Amygdala (tissue), 56 donors: ENCODE data around the gene ZNG1C.
"Not testable (repeated sequence)": the region's sequence is repeated elsewhere in the genome, so short reads cannot be mapped to it uniquely, and the experiment has no call there.

ENCODE experiments used
- DNase-seq, 56 donors: peaks; one replicate each; lab custom pipeline; 2025; lab: John Stamatoyannopoulos, UW

Gene ZNG1C

GRCh38 chr9:68342265-68343025 lies 100.7 kb downstream of the ZNG1C start:
- not testable (repeated sequence) for DNase-seq

- DNase-seq: not testable (repeated sequence)
These were observed 101.5 kb downstream of the ZNG1C start for GRCh38 chr9:68343242-68343641.

GRCh38 chr9:68343992-68344391 lies 102.2 kb downstream of the ZNG1C start:
- not testable (repeated sequence) for DNase-seq
